ENCODE measurements around the gene NELL1.

DNA sequence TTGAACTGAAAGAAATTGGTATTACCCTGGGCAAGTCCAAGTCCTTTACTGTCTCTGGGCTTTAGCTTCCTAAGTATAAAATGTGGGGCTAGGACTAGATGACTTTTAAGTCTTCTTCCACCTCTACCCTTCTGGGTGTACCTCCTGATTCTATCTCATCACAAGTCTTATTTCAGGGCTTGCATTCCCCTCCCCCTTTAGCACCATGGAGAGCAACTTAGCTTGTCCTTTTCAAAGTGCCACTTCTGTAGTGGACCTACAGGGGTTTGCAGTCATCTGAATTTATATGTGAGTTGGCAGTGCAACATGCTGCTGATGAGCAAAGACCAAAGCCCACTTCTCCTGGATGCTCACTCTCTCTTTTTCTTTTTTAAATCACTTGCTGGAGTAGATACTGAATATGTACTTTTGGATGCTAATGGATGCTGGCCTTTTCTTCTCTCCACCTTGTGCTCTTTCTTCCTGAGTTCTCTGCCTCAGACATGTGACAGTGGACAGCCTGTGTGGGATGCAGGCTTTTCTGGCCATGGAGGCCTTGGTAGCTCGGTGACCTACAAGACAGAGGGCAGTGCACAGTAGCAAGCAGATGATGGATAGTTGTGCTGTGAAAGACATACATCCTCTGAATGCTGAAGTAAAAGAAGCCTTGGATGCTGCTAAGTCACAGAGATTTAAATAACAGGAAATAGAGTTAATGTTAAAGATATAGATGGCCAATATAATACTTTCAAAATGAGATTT is 185.0 kb downstream of the NELL1 start:
- TF ChIP-seq EZH2 (IDR thresholded peaks at IDR 0.05; ENCODE audit: borderline replicate concordance) (no peak), EZH2phosphoT487 (IDR thresholded peaks at IDR 0.05; ENCODE audit: low read depth, severe bottlenecking, unreplicated experiment) (no peak)
- TF ChIP-seq, protein P1, sequence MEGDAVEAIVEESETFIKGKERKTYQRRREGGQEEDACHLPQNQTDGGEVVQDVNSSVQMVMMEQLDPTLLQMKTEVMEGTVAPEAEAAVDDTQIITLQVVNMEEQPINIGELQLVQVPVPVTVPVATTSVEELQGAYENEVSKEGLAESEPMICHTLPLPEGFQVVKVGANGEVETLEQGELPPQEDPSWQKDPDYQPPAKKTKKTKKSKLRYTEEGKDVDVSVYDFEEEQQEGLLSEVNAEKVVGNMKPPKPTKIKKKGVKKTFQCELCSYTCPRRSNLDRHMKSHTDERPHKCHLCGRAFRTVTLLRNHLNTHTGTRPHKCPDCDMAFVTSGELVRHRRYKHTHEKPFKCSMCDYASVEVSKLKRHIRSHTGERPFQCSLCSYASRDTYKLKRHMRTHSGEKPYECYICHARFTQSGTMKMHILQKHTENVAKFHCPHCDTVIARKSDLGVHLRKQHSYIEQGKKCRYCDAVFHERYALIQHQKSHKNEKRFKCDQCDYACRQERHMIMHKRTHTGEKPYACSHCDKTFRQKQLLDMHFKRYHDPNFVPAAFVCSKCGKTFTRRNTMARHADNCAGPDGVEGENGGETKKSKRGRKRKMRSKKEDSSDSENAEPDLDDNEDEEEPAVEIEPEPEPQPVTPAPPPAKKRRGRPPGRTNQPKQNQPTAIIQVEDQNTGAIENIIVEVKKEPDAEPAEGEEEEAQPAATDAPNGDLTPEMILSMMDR (IDR thresholded peaks at IDR 0.05; ENCODE audit: poor library complexity): no peak

Data from hepatocyte (in vitro differentiated cells).